Heart right ventricle (tissue), 16 donors: ENCODE results near the gene TNPO2. TPM values are rescaled to one million over a fixed set of nuclear protein-coding genes. Genes with fewer than 3 reads are reported as not detected.

Experiments used
- ATAC-seq, 8 donors: fragments of 200-7000 bp; cut with Tn5 transposase; one replicate each; pipeline ENCODE4 v1.9.1; 2020; ENCODE audit warnings: mild to moderate bottlenecking in 8 of 8, moderate library complexity in 8 of 8, moderate number of reproducible peaks in 1 of 8
- DNase-seq, 2 donors: peaks; one replicate each; pipeline ENCODE4 v3.0.0-alpha.2; 2020
- H3K27ac ChIP-seq, 10 donors: fragments of 200-600 bp; sonication (generic) in 2 of 10; one replicate each; pipeline versions ENCODE4 v1.5.0 to v1.8.0; 2020 to 2022; ENCODE audit warnings: mild to moderate bottlenecking in 3 of 10
- H3K27me3 ChIP-seq, 7 donors: fragments of 200-600 bp; one replicate each; pipeline ENCODE4 v1.8.0; 2021 to 2022; ENCODE audit warnings: mild to moderate bottlenecking in 2 of 7
- H3K36me3 ChIP-seq, 9 donors: fragments of 200-600 bp; sonication (generic) in 1 of 9; one replicate each; pipeline versions ENCODE4 v1.5.0 to v1.8.0; 2020 to 2022; ENCODE audit warnings: mild to moderate bottlenecking in 2 of 9
- H3K4me1 ChIP-seq, 9 donors: fragments of 200-600 bp; sonication (generic) in 1 of 9; one replicate each; pipeline versions ENCODE4 v1.5.0 to v1.8.0; 2020 to 2022; ENCODE audit warnings: mild to moderate bottlenecking in 4 of 9
- H3K4me3 ChIP-seq, 10 donors: fragments of 200-600 bp; sonication (generic) in 2 of 10; one replicate each; pipeline versions ENCODE4 v1.5.0 to v1.8.0; 2020 to 2022; ENCODE audit warnings: mild to moderate bottlenecking in 7 of 10, moderate library complexity in 2 of 10
- H3K9me3 ChIP-seq, 11 donors: fragments of 200-600 bp in 10 of 11; sonication (generic) in 2 of 11; one replicate each; pipeline versions ENCODE4 v1.5.0 to v1.8.0; 2013 to 2022; ENCODE audit warnings: mild to moderate bottlenecking in 2 of 11, control low read depth in 1 of 11, moderate library complexity in 1 of 11
- CTCF ChIP-seq, 9 donors: fragments of 200-600 bp; sonication (generic) in 2 of 9; IDR thresholded peaks; one replicate each; pipeline versions ENCODE4 v1.5.0 to v1.8.0; 2021 to 2022; ENCODE audit warnings: antibody characterized with exemption in 9 of 9, mild to moderate bottlenecking in 5 of 9, moderate library complexity in 1 of 9
- WGBS, 2 donors: extraction: QIAGEN DNeasy Blood & Tissue Kit; methylation state at CpG; one replicate each; pipeline ENCODE4 v1.1.7; 2013; ENCODE audit warnings: inconsistent platforms in 1 of 2; 5-methylcytosine and 5-hydroxymethylcytosine counted together
- intact Hi-C, 10 donors: fragments of 100-400 bp; cut with DNase I; formaldehyde crosslinking; loops; one replicate each; pipeline versions ENCODE4 v1.11.1 to v1.14.2; 2022
- polyA plus RNA-seq, 2 donors: library from polyadenylated mRNA; stranded (reverse); fragments of 200-250 nt; gene quantifications; one replicate each; pipeline ENCODE4 v1.2.3, GENCODE V29; 2013
- total RNA-seq, 10 donors: library from RNA; stranded (reverse); fragmentation: NEBNext Ultra II Directional in 3 of 10; extraction: Animal tissue kit (Norgen Biotek cat#: 25700) in 3 of 10; gene quantifications; one replicate each; pipeline versions ENCODE4 v1.2.1 to v1.2.4, GENCODE V29; 2021 to 2023
- donor health status: Arrhythmogenic right ventricular cardiomyopathy.
- donor health status: ischemic (EF 13 %, LVEDD 7.1; RV severe dilation, severe dysfunction).
- donor health status: healthy with polysubstance abuse.
- donor health status: DM: no; HTN: yes; CAD: no.
- donor health status: DM: no; HTN: no; CAD: no.
- donor health status: ischemic (EF 25% LVEDD 6.9; RV normal size, moderate dysfunction).
- donor health status: ischemic (EF 25% LVEDD 5.7; RV mildly dilated, moderate dysfunction).
- donor health status: healthy.
- donor health status: DM: yes; HTN: yes; CAD: no.
- donor health status: Ischemic cardiomyopathy.
- donor health status: ischemic (EF 35%, LVEDD 5.7; RV mildly dilated, moderate dysfunction).
- donor health status: nonischemic (EF 11% LVEDD 7.7; RV severe dilation, severe dysfunction).
- donor health status: DM: yes; HTN: yes; CAD: no.
- donor health status: PGD.
- donor health status: ischemic (EF 29% LVEDD 5.4; RV normal size, mild dysfunction).
- donor health status: nonischemic (EF 23%, LVEDD 6.1; RV moderate dilation, normal function).

TNPO2 gene
- total and polyA plus RNA-seq, 12 donors: 17.3 to 51.1 (median 40.7) TPM

- Histone ChIP-seq H3K36me3 (peaks cover 0 to 56% (median 28%) of the 10 kb centered on the region in 9 donors), H3K27me3 (no peaks in the 10 kb centered on the region), H3K4me3 (peak overlapping the region in 6 of 10 donors; percentile 76 to 97 (median 86)), H3K4me1 (peaks cover 13 to 44% (median 32%) of the 10 kb centered on the region in 9 donors), H3K27ac (peak overlapping the region in 1 of 10 donors; percentile 91), H3K9me3 (no peaks in the 10 kb centered on the region)
- intact Hi-C loops: loop anchor here in 2 of 10 donors (5.0 kb wide), 1 partner anchor 103 kb away; no protein-coding TSS in a partner anchor
- ATAC-seq: peak in 1 of 8 donors; percentile 6
- no peak for TF ChIP-seq CTCF (IDR thresholded peaks at IDR 0.05)
- peak in 1 of 2 donors; percentile 44 for DNase-seq
- WGBS, 2 donors: 87 to 89% methylated on average over 10 of the region's 10 CpGs
Measured at GRCh38 chr19:12665281-12665573, 58.5 kb downstream of the TNPO2 start.

- no peak for TF ChIP-seq CTCF (IDR thresholded peaks at IDR 0.05)
- H3K9me3 ChIP-seq: no peaks in the 10 kb centered on the region
- H3K27me3 ChIP-seq: no peaks in the 10 kb centered on the region
- H3K4me3 ChIP-seq: peak overlapping the region in 1 of 10 donors; percentile 97
- peak overlapping the region in 1 of 10 donors; percentile 91 for H3K27ac ChIP-seq
- ATAC-seq (no peak), DNase-seq (no peak)
- WGBS, 2 donors: 87 to 88% methylated on average over 29 of the region's 29 CpGs
- intact Hi-C loops: loop anchor here in 2 of 10 donors (5.0 kb wide), 1 partner anchor 102 kb away; no protein-coding TSS in a partner anchor
- peaks cover 10 to 40% (median 29%) of the 10 kb centered on the region in 9 donors for H3K4me1 ChIP-seq
- peaks cover 0 to 62% (median 32%) of the 10 kb centered on the region in 9 donors for H3K36me3 ChIP-seq
Measured at GRCh38 chr19:12664406-12665280, 59.1 kb downstream of the TNPO2 start.

- ATAC-seq (no peak), DNase-seq (no peak)
- no peak overlapping the region for H3K27ac ChIP-seq
- WGBS, 2 donors: 92 to 97% methylated on average over 12 of the region's 12 CpGs
- peaks cover 4 to 17% (median 6%) of the 10 kb centered on the region in 9 donors for H3K4me1 ChIP-seq
- peaks cover 0 to 91% (median 43%) of the 10 kb centered on the region in 9 donors for H3K36me3 ChIP-seq
- intact Hi-C loops: no loop called here
- no peak for TF ChIP-seq CTCF (IDR thresholded peaks at IDR 0.05)
- H3K9me3 ChIP-seq: no peaks in the 10 kb centered on the region
- no peak overlapping the region for H3K4me3 ChIP-seq
- H3K27me3 ChIP-seq: no peaks in the 10 kb centered on the region
Measured at GRCh38 chr19:12660980-12661379, 62.8 kb downstream of the TNPO2 start.

- TF ChIP-seq CTCF (IDR thresholded peaks at IDR 0.05): no peak
- Histone ChIP-seq H3K27ac (no peak overlapping the region), H3K4me3 (no peak overlapping the region), H3K27me3 (no peaks in the 10 kb centered on the region), H3K9me3 (no peaks in the 10 kb centered on the region), H3K4me1 (no peaks in the 10 kb centered on the region), H3K36me3 (peaks cover 0 to 98% (median 39%) of the 10 kb centered on the region in 9 donors)
- no peak for ATAC-seq
- whole genome bisulfite sequencing, 2 donors: 97% methylated on average over 22 of the region's 22 CpGs
- no peak for DNase-seq
- intact Hi-C loops: no loop called here
Measured at GRCh38 chr19:12657966-12658365, 65.8 kb downstream of the TNPO2 start.
